Spleen (tissue), 11 donors: Measurements from ENCODE around the gene ZNF3. TPM values are rescaled to one million over a fixed set of nuclear protein-coding genes. Genes with fewer than 3 reads are reported as not detected.
A peak's percentile ranks its signal among the peaks of the same experiment; 100 is the strongest.

Experiments used
- DNase-seq: peaks from one replicate; pipeline ENCODE4 v3.0.0-alpha.2; 2020
- H3K27ac ChIP-seq, 8 donors: fragments of 200-600 bp; sonication (generic) in 7 of 8; 1 replicate in 4 of 8; 2 replicates in 4 of 8; pipeline versions ENCODE4 v1.5.0 to v1.8.0; 2016 to 2021; ENCODE audit warnings: inconsistent platforms in 4 of 8, mild to moderate bottlenecking in 4 of 8, moderate library complexity in 1 of 8
- H3K27me3 ChIP-seq, 7 donors: fragments of 200-600 bp; sonication (generic) in 6 of 7; replicated peaks in 1 of 7; 1 replicate in 4 of 7; 2 replicates in 3 of 7; pipeline versions ENCODE4 v1.5.0 to v1.8.0; 2016 to 2021; ENCODE audit warnings: inconsistent platforms in 3 of 7, mild to moderate bottlenecking in 1 of 7
- H3K36me3 ChIP-seq, 6 donors: fragments of 200-600 bp; sonication (generic) in 5 of 6; 1 replicate in 4 of 6; 2 replicates in 2 of 6; pipeline versions ENCODE4 v1.5.0 to v1.8.0; 2016 to 2021; ENCODE audit warnings: inconsistent platforms in 2 of 6
- H3K4me1 ChIP-seq, 6 donors: fragments of 200-600 bp; sonication (generic) in 5 of 6; 1 replicate in 3 of 6; 2 replicates in 3 of 6; pipeline versions ENCODE4 v1.5.0 to v1.8.0; 2016 to 2021; ENCODE audit warnings: inconsistent platforms in 3 of 6
- H3K4me3 ChIP-seq, 8 donors: fragments of 200-600 bp; sonication (generic) in 7 of 8; 1 replicate in 4 of 8; 2 replicates in 4 of 8; pipeline versions ENCODE4 v1.5.0 to v1.8.0; 2016 to 2021; ENCODE audit warnings: inconsistent platforms in 4 of 8, mild to moderate bottlenecking in 4 of 8, moderate library complexity in 2 of 8
- H3K9me3 ChIP-seq, 8 donors: fragments of 200-600 bp; sonication (generic) in 7 of 8; 1 replicate in 4 of 8; 2 replicates in 4 of 8; pipeline versions ENCODE4 v1.5.0 to v1.8.0; 2016 to 2021; ENCODE audit warnings: inconsistent platforms in 4 of 8
- POLR2A ChIP-seq, 3 donors: fragments of 450-650 bp; IDR thresholded peaks; one replicate each; pipeline ENCODE4 v1.5.1; 2017; ENCODE audit warnings: antibody characterized with exemption in 3 of 3, mild to moderate bottlenecking in 1 of 3
- POLR2AphosphoS5 ChIP-seq, 3 donors: sonication (generic); formaldehyde crosslinking; IDR thresholded peaks; one replicate each; pipeline ENCODE4 v1.5.1; 2017; ENCODE audit warnings: antibody characterized with exemption in 3 of 3
- WGBS, 5 donors: extraction: QIAGEN DNeasy Blood & Tissue Kit in 3 of 5; methylation state at CpG; one replicate each; pipeline versions ENCODE4 v1.1.5 to v1.1.7; 2013 to 2018; 5-methylcytosine and 5-hydroxymethylcytosine counted together
- intact Hi-C: fragments of 100-400 bp; cut with DNase I; formaldehyde crosslinking; loops from one replicate; pipeline ENCODE4 v1.15.0; 2023; ENCODE audit warnings: low total_unique reads
- polyA plus RNA-seq, 3 donors: library from polyadenylated mRNA; stranded (reverse); fragments of 200-250 nt; gene quantifications; one replicate each; pipeline ENCODE4 v1.2.1, GENCODE V29; 2013
- total RNA-seq, 7 donors: library from RNA; depleted of rRNA in 3 of 7; stranded (reverse); fragments of >200 nt in 3 of 7; fragmentation: NEBNext Ultra II Directional in 4 of 7; extraction: Animal tissue kit (Norgen Biotek cat#: 25700) in 4 of 7; gene quantifications; one replicate each; pipeline versions ENCODE4 v1.1.0 to v1.2.1, GENCODE V29; 2016 to 2021
- TF ChIP-seq, protein P1 (sequence below), 11 experiments: fragments of 200-600 bp in 7 of 11; fragments of 450-650 bp in 4 of 11; sonication (generic) in 4 of 11; IDR thresholded peaks in 8 of 11; conservative IDR thresholded peaks in 3 of 11; 1 replicate in 7 of 11; 2 replicates in 4 of 11; pipeline versions ENCODE4 v1.4.0 to v1.8.0; 2016 to 2021; ENCODE audit warnings: antibody characterized with exemption in 11 of 11, inconsistent platforms in 4 of 11, mild to moderate bottlenecking in 1 of 11
- donor health status: healthy with polysubstance abuse.
- donor health status: DM: no; HTN: no; CAD: no; lungs with moderate emphysema.
- donor health status: DM: no; HTN: no; CAD: no.
- donor health status: Bipolar disorder and iron deficiency.
- donor health status: healthy.
- donor health status: DM: no; HTN: no; CAD: no.
- donor health status: DM: yes; HTN: yes; CAD: no.

Gene ZNF3
- total and polyA plus RNA-seq, 10 donors = 11.0 to 34.0 (median 27.9) TPM

DNA sequence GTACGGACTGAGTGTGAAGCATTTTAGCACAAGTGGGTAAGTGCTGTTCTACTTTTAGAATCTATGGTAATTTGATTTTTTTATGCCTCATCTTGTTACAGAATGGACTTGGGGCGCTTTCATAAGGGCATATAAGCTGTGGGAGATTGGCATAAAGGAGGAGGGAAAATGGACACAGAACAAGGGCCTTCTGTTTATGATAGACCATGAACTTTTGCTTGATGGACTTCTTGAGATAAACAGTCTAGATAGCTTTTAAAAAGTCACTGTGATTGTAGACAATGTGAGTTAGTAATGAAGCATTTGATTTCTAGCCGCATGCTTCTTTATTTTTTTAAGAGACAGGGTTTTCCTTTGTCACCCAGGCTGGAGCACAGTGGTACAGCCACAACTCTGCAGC, 29.9 kb downstream of the ZNF3 start:
- no peak overlapping the region for H3K4me3 ChIP-seq
- TF ChIP-seq, protein P1, sequence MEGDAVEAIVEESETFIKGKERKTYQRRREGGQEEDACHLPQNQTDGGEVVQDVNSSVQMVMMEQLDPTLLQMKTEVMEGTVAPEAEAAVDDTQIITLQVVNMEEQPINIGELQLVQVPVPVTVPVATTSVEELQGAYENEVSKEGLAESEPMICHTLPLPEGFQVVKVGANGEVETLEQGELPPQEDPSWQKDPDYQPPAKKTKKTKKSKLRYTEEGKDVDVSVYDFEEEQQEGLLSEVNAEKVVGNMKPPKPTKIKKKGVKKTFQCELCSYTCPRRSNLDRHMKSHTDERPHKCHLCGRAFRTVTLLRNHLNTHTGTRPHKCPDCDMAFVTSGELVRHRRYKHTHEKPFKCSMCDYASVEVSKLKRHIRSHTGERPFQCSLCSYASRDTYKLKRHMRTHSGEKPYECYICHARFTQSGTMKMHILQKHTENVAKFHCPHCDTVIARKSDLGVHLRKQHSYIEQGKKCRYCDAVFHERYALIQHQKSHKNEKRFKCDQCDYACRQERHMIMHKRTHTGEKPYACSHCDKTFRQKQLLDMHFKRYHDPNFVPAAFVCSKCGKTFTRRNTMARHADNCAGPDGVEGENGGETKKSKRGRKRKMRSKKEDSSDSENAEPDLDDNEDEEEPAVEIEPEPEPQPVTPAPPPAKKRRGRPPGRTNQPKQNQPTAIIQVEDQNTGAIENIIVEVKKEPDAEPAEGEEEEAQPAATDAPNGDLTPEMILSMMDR (IDR thresholded peaks at IDR 0.05 in 8 of 11, conservative IDR thresholded peaks at IDR 0.05 in 3 of 11) = no peak
- TF ChIP-seq POLR2AphosphoS5 (IDR thresholded peaks at IDR 0.05) = no peak
- H3K27ac ChIP-seq = no peak overlapping the region
- no peaks in the 10 kb centered on the region for H3K9me3 ChIP-seq
- no peak for DNase-seq
- H3K27me3 ChIP-seq = no peaks in the 10 kb centered on the region
- H3K4me1 ChIP-seq = peaks cover 5 to 35% (median 17%) of the 10 kb centered on the region in 6 donors
- 89 to 95% (median 93%) methylated on average over 3 of the region's 3 CpGs for WGBS, 5 donors
- intact Hi-C loops = no loop called here
- peaks cover 0 to 6% (median 1%) of the 10 kb centered on the region in 6 donors for H3K36me3 ChIP-seq

DNA sequence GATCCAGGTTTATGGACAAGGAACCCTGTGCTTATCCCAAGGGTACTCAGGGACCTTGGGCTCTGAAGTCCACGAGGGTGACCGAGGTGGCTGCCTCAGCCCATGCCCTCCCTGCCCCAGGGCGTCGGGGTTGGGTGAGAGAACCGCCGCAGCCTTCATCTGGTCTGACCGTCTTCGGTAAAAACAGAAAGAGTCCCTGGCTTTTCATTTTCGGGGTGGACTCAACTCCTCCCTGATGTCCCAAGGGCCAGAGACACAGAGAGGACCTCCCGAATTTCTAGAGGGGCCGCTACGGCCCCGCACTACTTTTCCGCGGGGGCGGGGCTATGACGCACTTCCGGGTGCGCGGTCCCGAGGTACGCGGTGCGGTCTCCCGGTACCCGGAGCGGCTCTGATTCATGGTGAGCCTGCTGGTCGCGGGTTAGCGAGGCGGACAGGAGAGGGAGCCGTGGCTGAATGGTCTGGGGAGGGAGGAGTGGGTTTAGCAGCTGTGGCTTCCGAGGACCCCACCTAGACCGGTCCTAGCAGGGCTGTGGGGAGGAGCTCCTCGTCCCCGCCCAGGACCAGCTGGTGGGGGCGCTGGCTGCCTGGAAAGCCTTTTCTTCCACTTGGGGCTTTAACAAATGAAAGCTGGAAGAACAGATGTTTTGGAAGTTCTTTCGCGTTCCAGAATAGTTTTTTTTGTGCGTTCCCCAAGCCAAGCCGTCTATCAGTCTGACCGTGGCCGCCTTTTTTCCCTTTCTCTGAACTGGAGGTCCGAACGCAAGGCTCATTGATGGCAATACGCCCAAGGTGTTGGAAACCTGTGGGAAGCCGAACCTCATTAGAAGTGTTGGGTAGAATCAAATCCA, 31.9 kb downstream of the ZNF3 start, which contains the start of gene ZSCAN21:
ZSCAN21 (plus strand) TSS at position 334 of the 851 bp plus-strand sequence. CDS start 7,233 bp downstream, outside the sequence.
- intact Hi-C loops = no loop called here

DNA sequence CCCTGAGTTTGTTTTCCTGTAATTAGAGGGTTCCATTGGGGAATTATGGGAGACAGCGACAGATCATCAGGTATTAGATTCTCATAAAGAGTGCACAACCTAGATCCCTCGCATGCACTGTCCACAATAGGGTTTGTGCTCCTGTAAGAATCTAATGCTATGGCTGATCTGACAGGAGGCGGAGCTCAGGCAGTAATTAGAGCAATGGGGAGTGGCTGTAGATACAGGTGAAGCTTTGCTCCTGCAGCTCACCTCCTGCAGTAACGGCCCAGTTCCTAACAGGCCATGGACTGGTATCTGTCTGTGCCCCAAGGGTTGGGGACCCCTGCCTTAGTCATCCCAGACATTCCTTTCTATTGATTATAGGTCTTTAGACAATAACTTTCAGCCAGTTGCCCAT, 32.8 kb downstream of the ZNF3 start:
- Histone ChIP-seq H3K4me3 (peak overlapping the region in 1 of 8 donors; percentile 89), H3K27ac (peak overlapping the region in 1 of 8 donors; percentile 97), H3K36me3 (no peaks in the 10 kb centered on the region), H3K27me3 (no peaks in the 10 kb centered on the region), H3K9me3 (no peaks in the 10 kb centered on the region), H3K4me1 (peaks cover 5 to 42% (median 20%) of the 10 kb centered on the region in 6 donors)
- no peak for DNase-seq
- WGBS, 5 donors = 81 to 93% (median 90%) methylated on average over 4 of the region's 4 CpGs
- intact Hi-C loops = no loop called here
- no peak for TF ChIP-seq POLR2AphosphoS5 (IDR thresholded peaks at IDR 0.05)
- no peak for TF ChIP-seq POLR2A (IDR thresholded peaks at IDR 0.05)
- TF ChIP-seq, protein P1 (IDR thresholded peaks at IDR 0.05 in 8 of 11, conservative IDR thresholded peaks at IDR 0.05 in 3 of 11) = no peak

More for the DNA sequence above, 31.9 kb downstream of the ZNF3 start, which contains the start of gene ZSCAN21:
- peak; percentile 95 for DNase-seq
- H3K4me3 ChIP-seq = peak within 1 kb of the TSS; percentile 57 to 91 (median 74)
- no peaks in the 10 kb centered on the region for H3K36me3 ChIP-seq
- peak within 1 kb of the TSS; percentile 91 to 98 (median 95) for H3K27ac ChIP-seq
- H3K4me1 ChIP-seq = peaks cover 5 to 38% (median 19%) of the 10 kb centered on the region in 6 donors
- no peaks in the 10 kb centered on the region for H3K9me3 ChIP-seq
- peak in 1 of 3 donors; percentile 3 for TF ChIP-seq POLR2A (IDR thresholded peaks at IDR 0.05)
- TF ChIP-seq, protein P1 (IDR thresholded peaks at IDR 0.05 in 8 of 11, conservative IDR thresholded peaks at IDR 0.05 in 3 of 11) = peak in 6 of 11 experiments; percentile 16 to 36 (median 27)
- peak; percentile 93 to 95 (median 94) for TF ChIP-seq POLR2AphosphoS5 (IDR thresholded peaks at IDR 0.05)
- 0 to 2% (median 2%) methylated on average over 16 to 47 of the region's 47 CpGs for WGBS, 5 donors
- no peaks in the 10 kb centered on the region for H3K27me3 ChIP-seq

DNA sequence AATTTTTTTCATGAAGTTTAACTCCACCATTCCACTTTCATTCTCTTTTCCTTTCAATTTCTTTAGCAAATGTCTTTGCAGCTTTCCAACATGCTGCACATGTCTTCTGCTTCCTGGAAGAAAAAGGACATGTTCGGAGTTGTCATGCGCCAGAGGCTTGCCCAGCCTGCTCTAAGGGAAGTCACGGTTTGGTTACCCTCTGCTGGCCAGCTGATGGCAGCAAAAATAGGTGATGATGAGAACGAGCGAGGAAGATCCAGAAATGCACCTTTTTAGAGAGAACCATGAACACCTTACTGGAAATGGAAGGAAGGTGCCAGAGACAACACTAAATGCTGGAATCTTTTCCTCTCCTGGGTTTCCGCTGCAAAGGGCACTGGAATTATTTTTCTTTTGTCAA, 36.8 kb downstream of the ZNF3 start:
- intact Hi-C loops = no loop called here
- WGBS, 5 donors = 30 to 37% (median 35%) methylated on average over 6 of the region's 6 CpGs

More for the DNA sequence above, 36.8 kb downstream of the ZNF3 start:
- H3K36me3 ChIP-seq = no peaks in the 10 kb centered on the region
- no peaks in the 10 kb centered on the region for H3K9me3 ChIP-seq
- H3K4me3 ChIP-seq = no peak overlapping the region
- no peaks in the 10 kb centered on the region for H3K27me3 ChIP-seq
- H3K4me1 ChIP-seq = peaks cover 0 to 34% (median 8%) of the 10 kb centered on the region in 6 donors
- DNase-seq = no peak
- no peak overlapping the region for H3K27ac ChIP-seq
- TF ChIP-seq POLR2AphosphoS5 (IDR thresholded peaks at IDR 0.05) = no peak
- TF ChIP-seq POLR2A (IDR thresholded peaks at IDR 0.05) = no peak
- TF ChIP-seq, protein P1 (IDR thresholded peaks at IDR 0.05 in 8 of 11, conservative IDR thresholded peaks at IDR 0.05 in 3 of 11) = peak in 1 of 11 experiments; percentile 18
